ENCODE results near the gene TMEM18. TPM values are rescaled to one million over a fixed set of nuclear protein-coding genes. Genes with fewer than 3 reads are reported as not detected.

The TMEM18 gene
- total and polyA plus RNA-seq, 2 donors (not counting 1 experiment from before 2014, with no cell fraction given) = 15.2 to 39.7 TPM

- Histone ChIP-seq H3K4me2 (ENCODE audit: extremely low read depth, insufficient read depth, low read length) (no peak overlapping the region), H3K9me3 (ENCODE audit: control insufficient read depth, insufficient read depth, low read depth, low read length) (no peaks in the 10 kb centered on the region), H3K9ac (ENCODE audit: insufficient read depth, low read length) (no peak overlapping the region), H4K20me1 (ENCODE audit: control insufficient read depth, extremely low read depth, insufficient read depth, low read length) (no peaks in the 10 kb centered on the region), H3K4me1 (ENCODE audit: control insufficient read depth, extremely low read depth, insufficient read depth, low read length) (no peaks in the 10 kb centered on the region), H3K36me3 (ENCODE audit: control insufficient read depth, insufficient read depth, low read length) (no peaks in the 10 kb centered on the region), H3K27ac (ENCODE audit: insufficient read depth, low read length) (no peak overlapping the region), H3K4me3 (replicated peaks in 1 of 4; ENCODE audit: control extremely low read depth in 1 of 4, insufficient read depth in 1 of 4, low read depth in 3 of 4, low read length in 4 of 4) (no peak overlapping the region), H3K27me3 (ENCODE audit: control insufficient read depth, insufficient read depth, low read length) (no peaks in the 10 kb centered on the region), H3K79me2 (ENCODE audit: control insufficient read depth, insufficient read depth, low read length) (no peaks in the 10 kb centered on the region), H2AFZ (ENCODE audit: low read length) (no peak overlapping the region)
- TF ChIP-seq, protein P1, sequence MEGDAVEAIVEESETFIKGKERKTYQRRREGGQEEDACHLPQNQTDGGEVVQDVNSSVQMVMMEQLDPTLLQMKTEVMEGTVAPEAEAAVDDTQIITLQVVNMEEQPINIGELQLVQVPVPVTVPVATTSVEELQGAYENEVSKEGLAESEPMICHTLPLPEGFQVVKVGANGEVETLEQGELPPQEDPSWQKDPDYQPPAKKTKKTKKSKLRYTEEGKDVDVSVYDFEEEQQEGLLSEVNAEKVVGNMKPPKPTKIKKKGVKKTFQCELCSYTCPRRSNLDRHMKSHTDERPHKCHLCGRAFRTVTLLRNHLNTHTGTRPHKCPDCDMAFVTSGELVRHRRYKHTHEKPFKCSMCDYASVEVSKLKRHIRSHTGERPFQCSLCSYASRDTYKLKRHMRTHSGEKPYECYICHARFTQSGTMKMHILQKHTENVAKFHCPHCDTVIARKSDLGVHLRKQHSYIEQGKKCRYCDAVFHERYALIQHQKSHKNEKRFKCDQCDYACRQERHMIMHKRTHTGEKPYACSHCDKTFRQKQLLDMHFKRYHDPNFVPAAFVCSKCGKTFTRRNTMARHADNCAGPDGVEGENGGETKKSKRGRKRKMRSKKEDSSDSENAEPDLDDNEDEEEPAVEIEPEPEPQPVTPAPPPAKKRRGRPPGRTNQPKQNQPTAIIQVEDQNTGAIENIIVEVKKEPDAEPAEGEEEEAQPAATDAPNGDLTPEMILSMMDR (conservative IDR thresholded peaks at IDR 0.05 in 1 of 2, IDR thresholded peaks at IDR 0.05 in 1 of 2; ENCODE audit: low read depth in 1 of 2, low read length in 2 of 2) = no peak
- TF ChIP-seq EZH2 (IDR thresholded peaks at IDR 0.05; ENCODE audit: low read length, missing control alignments) = no peak
- DNase-seq (ENCODE audit: low read depth in 2 of 2) = no peak
Measured at GRCh38 chr2:651951-652373, 25.2 kb downstream of the TMEM18 start.

DNA sequence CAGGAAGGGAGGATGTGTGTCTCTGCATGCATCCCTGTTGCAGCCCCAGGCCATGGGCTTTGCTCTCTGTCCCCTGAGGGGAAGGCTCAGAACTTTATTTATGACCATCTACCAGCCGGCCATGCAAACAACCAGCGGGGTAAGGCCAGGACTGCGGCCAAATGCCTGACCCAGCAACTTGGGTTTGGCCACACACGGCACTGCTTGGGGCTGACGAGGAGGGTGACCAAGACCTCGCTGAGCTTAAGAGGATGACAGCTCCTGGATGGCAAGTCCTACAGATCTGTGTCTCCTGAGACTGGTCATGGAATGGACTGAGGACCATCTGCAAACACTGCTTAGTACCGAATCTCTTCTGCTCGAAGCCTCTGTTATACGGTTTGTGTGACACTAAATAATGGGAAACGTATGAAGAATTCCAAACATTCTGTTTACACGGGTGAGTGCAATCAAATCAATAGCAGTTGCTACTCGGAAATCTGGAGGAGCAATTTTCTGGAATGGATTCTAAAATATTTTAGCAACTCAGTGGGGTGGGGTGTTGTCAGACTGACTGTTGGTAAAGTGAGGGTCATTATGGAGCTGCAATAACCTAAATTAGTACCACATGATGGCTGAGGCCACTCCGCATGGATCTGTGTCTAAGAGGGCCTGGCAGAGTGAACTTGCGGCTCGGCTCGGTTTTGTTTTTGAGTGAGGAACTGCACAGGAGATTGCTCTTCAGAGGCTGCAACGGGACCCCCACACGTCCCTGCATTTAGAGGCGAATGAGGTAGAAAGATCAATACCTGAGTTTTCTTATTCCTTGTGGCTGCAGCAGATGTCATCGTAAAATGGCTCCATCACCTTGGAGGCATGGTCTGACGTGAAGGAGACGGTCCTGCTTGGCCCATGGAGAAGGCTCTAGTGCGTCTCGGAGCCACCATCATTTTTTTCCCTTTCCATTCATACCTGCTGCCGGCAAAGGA lies 26.6 kb downstream of the TMEM18 start:
- no peaks in the 10 kb centered on the region for H4K20me1 ChIP-seq (ENCODE audit: control insufficient read depth, extremely low read depth, insufficient read depth, low read length)
- no peak overlapping the region for H3K9ac ChIP-seq (ENCODE audit: insufficient read depth, low read length)
- H2AFZ ChIP-seq (ENCODE audit: low read length) = no peak overlapping the region
- no peak for DNase-seq (ENCODE audit: low read depth in 2 of 2)
- H3K27ac ChIP-seq (ENCODE audit: insufficient read depth, low read length) = no peak overlapping the region
- H3K4me3 ChIP-seq (replicated peaks in 1 of 4; ENCODE audit: control extremely low read depth in 1 of 4, insufficient read depth in 1 of 4, low read depth in 3 of 4, low read length in 4 of 4) = no peak overlapping the region
- no peak overlapping the region for H3K4me2 ChIP-seq (ENCODE audit: extremely low read depth, insufficient read depth, low read length)
- no peaks in the 10 kb centered on the region for H3K79me2 ChIP-seq (ENCODE audit: control insufficient read depth, insufficient read depth, low read length)
- no peak for TF ChIP-seq EZH2 (IDR thresholded peaks at IDR 0.05; ENCODE audit: low read length, missing control alignments)
- TF ChIP-seq, protein P1 (conservative IDR thresholded peaks at IDR 0.05 in 1 of 2, IDR thresholded peaks at IDR 0.05 in 1 of 2; ENCODE audit: low read depth in 1 of 2, low read length in 2 of 2) = no peak
- H3K4me1 ChIP-seq (ENCODE audit: control insufficient read depth, extremely low read depth, insufficient read depth, low read length) = no peaks in the 10 kb centered on the region
- H3K9me3 ChIP-seq (ENCODE audit: control insufficient read depth, insufficient read depth, low read depth, low read length) = no peaks in the 10 kb centered on the region
- no peaks in the 10 kb centered on the region for H3K36me3 ChIP-seq (ENCODE audit: control insufficient read depth, insufficient read depth, low read length)
- H3K27me3 ChIP-seq (ENCODE audit: control insufficient read depth, insufficient read depth, low read length) = no peaks in the 10 kb centered on the region

- no peaks in the 10 kb centered on the region for H3K36me3 ChIP-seq (ENCODE audit: control insufficient read depth, insufficient read depth, low read length)
- H3K27ac ChIP-seq (ENCODE audit: insufficient read depth, low read length) = no peak overlapping the region
- H3K79me2 ChIP-seq (ENCODE audit: control insufficient read depth, insufficient read depth, low read length) = no peaks in the 10 kb centered on the region
Measured at GRCh38 chr2:649426-650342, 27.5 kb downstream of the TMEM18 start.

More at GRCh38 chr2:649426-650342, 27.5 kb downstream of the TMEM18 start:
- H3K4me2 ChIP-seq (ENCODE audit: extremely low read depth, insufficient read depth, low read length) = no peak overlapping the region
- H3K4me1 ChIP-seq (ENCODE audit: control insufficient read depth, extremely low read depth, insufficient read depth, low read length) = no peaks in the 10 kb centered on the region
- H3K4me3 ChIP-seq (replicated peaks in 1 of 4; ENCODE audit: control extremely low read depth in 1 of 4, insufficient read depth in 1 of 4, low read depth in 3 of 4, low read length in 4 of 4) = no peak overlapping the region
- TF ChIP-seq, protein P1 (conservative IDR thresholded peaks at IDR 0.05 in 1 of 2, IDR thresholded peaks at IDR 0.05 in 1 of 2; ENCODE audit: low read depth in 1 of 2, low read length in 2 of 2) = no peak
- TF ChIP-seq EZH2 (IDR thresholded peaks at IDR 0.05; ENCODE audit: low read length, missing control alignments) = no peak
- no peak overlapping the region for H2AFZ ChIP-seq (ENCODE audit: low read length)
- DNase-seq (ENCODE audit: low read depth in 2 of 2) = no peak
- H3K9me3 ChIP-seq (ENCODE audit: control insufficient read depth, insufficient read depth, low read depth, low read length) = no peaks in the 10 kb centered on the region
- H3K9ac ChIP-seq (ENCODE audit: insufficient read depth, low read length) = no peak overlapping the region
- H4K20me1 ChIP-seq (ENCODE audit: control insufficient read depth, extremely low read depth, insufficient read depth, low read length) = no peaks in the 10 kb centered on the region
- no peaks in the 10 kb centered on the region for H3K27me3 ChIP-seq (ENCODE audit: control insufficient read depth, insufficient read depth, low read length)

All from fibroblast of lung (primary cell).